A549 treated with Hydrocortisone at 1 μM for 4 hours (cell line): ENCODE results near the gene RASSF4. TPM values are rescaled to one million over a fixed set of nuclear protein-coding genes. Genes with fewer than 3 reads are reported as not detected.

ENCODE experiments used
- total RNA-seq: library from RNA; stranded (reverse); fragments of 200-300 nt; extraction: Qiagen RNA extraction; gene quantifications from 5 replicates; pipeline ENCODE4 v1.2.3, GENCODE V29; 2022

RASSF4 gene, protein sequence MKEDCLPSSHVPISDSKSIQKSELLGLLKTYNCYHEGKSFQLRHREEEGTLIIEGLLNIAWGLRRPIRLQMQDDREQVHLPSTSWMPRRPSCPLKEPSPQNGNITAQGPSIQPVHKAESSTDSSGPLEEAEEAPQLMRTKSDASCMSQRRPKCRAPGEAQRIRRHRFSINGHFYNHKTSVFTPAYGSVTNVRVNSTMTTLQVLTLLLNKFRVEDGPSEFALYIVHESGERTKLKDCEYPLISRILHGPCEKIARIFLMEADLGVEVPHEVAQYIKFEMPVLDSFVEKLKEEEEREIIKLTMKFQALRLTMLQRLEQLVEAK
- total RNA-seq, result 2.7 to 4.7 TPM (median 4.0 TPM) in 5 replicates

DNA sequence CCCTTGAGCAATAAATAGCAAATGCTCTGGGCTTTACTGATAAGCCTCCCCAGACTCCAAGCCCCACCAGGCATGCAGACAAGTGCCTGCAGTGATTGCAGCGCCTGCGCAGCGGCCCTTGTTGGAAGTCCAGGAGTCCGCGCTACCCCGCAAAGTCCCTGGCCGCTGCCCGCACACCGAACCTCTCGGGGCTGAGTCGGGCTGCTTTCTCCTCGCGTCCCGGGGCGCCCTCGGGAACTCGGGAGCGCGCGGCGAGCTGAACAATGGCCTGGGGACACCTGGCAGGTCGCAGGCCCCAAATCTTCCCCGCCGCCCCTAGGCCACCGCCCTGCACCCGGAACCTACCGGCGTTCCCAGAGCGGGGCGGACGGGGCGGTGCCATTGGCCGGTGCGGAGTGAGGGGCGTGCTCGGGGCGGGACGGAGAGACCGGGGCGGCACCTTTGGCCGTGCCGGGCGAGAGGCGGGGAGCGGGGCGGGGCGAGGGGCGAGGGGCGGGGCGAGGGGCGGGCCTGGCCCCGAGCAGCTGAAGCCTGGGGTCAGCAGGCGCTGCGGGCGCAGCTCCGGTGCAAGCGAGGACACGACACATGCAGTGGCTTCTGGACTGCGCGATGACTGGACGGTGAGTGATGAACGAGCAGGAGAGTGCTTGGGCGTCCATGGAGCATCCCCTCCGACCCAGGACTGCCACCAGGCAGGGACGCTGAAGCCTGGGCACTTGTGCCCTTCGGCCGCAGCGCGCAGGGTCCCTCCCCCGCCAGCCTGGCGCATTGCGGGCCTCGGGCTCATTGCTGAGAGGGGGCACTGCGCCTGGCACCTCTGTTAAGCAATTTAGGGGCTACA is at the start of gene RASSF4:
TSS of gene RASSF4 (plus strand) at position 556 of the 841 bp plus-strand sequence. CDS start 10,401 bp downstream, outside the sequence.

DNA sequence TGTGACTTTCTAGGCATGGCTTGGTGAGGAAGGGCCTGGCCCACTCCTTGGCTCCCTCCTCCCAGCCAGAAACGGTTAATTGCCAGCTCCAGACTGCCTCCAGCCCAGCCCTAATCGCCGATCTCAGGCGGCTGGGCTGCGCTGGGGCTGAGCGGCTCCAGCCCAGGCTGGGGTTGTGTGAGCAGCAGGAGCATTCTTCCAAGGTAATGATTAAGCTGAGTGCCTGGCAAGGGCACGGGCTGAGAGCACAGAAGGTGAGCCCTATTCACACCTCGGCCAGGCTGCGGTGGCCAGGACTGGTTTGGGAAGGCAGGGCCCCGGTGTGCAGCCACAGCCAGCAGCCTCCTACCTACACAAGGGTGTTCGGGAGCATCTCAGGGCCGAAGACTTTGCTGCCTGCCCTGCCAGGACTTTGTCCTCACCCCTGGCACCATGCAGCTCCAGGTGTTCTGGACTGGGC is 48.5 kb upstream of the RASSF4 start, which contains the start of gene TMEM72:
TSS of gene TMEM72 (plus strand) at position 257 of the 460 bp plus-strand sequence. CDS start at position 433, 176 bp downstream.

DNA sequence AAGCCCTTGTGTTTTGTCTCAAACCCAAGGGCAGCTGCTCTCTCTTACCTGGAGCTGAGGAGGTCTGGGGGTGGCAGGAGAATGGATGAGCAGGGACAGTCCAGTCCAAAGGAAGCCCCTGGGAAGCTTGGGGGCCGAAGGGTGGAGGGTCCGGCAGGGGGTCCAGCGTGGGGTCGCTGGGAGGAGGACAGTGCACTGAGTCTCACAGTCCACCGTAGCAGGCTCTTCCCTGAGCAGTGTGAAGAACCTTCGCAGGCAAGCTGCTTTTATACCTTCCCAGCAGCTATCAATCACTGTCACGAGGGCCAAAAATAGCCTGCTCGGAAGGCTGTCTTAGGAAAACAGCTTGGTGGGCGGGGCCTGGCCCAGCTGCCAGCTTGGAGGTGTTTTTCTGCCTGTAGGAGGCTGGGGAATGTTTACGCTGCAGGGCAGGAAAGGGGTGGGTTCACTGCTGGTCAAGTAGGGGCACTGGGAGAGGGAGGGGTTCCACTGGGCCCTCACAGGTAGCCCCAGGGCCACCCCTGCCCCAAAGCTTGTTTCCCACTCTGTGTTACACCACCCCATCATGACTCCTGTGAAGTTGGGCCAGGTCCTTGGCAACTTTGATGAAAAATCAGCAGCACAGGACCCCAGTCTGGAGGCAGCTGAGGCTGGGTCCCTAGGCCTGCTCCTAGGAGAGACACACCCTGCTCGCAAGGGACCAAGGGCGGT is 19.1 kb downstream of the RASSF4 start, which contains the start of gene DEPP1:
TSS of gene DEPP1 (minus strand) at position 240 of the 711 bp plus-strand sequence. CDS start 779 bp downstream, outside the sequence.

DNA sequence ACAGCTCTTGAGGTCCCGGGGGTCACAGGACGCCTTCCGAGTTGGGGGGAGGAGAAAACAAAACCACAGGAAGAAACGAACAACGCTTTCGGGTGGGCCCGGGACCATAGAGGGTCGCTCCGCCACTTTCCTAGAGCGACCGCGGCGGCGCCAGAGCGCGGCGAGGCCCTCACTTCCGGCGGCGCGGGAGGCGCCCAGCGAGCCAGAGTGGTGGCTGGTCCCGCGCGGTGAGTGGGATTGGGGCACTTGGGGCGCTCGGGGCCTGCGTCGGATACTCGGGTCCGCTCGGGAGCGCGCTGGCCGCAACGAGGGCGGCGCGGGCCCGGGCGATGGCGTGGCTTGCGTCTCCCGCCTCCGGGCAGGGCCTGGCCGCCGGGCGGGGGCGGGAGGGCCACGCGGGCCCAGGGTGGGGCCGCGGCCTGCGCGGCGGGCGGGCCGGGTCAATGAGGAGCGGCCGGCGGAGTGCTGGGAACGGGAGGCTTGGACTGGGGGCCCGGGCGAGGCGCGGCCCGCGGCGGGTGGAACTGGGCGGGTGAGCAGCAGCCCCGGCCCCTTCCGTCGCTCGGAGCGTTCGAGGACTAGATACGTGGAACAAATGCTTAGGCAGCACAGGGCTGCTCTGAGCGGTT is 41.3 kb downstream of the RASSF4 start, which contains the start of gene ZNF22:
TSS of gene ZNF22 (plus strand) at position 172 of the 629 bp plus-strand sequence. CDS start 2,446 bp downstream, outside the sequence.

Other genes with a start within 250 kb of the RASSF4 start
- gene TMEM72, start 48.5 kb upstream of the RASSF4 start, total RNA-seq, result not detected in 5 replicates
- 1.5 to 3.2 TPM (median 2.0 TPM) in 5 replicates for gene DEPP1, start 19.0 kb downstream of the RASSF4 start, total RNA-seq
- gene ZNF22, start 41.1 kb downstream of the RASSF4 start, total RNA-seq, result 5.1 to 7.6 TPM (median 5.7 TPM) in 5 replicates